GM12892 (cell line): Measurements from ENCODE around the gene CEP112.

Experiments
- POLR2A ChIP-seq: IDR thresholded peaks from 2 replicates; pipeline ENCODE4 v1.6.1; 2011; ENCODE audit warnings: low read depth, low read length, control low read depth
- POLR2AphosphoS5 ChIP-seq: IDR thresholded peaks from 2 replicates; pipeline ENCODE4 v1.6.1; 2011; ENCODE audit warnings: low read depth, low read length, control low read depth

DNA sequence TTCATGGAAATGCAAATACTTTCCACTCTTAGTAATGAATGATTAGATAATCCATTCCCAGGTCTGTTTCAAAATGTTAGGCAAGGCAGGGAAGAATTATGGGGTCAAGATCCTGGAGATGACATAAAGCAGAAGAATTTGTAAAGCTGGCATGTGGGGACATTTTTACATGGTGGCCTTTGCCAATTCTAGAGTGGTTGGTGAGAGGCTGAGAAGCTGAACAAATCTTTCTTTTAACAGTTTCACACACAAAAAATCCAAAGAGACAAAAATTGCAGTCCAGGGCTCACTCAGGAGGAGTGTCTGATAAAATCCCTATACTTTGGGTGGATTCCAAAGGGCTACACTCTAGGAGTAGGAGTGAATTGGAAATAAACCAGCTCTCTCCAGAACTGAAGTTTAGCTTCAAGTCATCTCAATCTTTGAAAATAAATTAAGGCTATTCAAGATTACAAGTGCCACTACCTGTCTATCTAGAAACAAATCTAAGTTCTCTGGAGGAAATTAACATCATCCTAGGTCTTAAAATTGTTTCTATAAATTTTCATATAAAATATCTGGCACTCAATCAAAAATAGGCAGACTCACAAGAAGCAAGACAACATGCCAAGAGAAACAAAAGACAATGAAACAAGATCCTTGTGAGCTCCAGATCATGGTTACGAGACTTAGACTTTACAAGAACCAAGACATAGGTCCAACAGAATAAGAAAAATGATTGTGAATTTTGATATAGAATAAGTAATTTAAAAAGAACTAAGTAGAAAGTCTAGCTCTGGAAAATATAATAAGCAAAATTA is 517.5 kb downstream of the CEP112 start:
- TF ChIP-seq POLR2AphosphoS5 (no peak), POLR2A (no peak)
